ENCODE results near the gene CIDEB. TPM values are rescaled to one million over a fixed set of nuclear protein-coding genes. Genes with fewer than 3 reads are reported as not detected.
A peak's percentile ranks its signal among the peaks of the same experiment; 100 is the strongest.

CIDEB gene
- total RNA-seq, 1 experiment from 2014 or later = not detected

DNA sequence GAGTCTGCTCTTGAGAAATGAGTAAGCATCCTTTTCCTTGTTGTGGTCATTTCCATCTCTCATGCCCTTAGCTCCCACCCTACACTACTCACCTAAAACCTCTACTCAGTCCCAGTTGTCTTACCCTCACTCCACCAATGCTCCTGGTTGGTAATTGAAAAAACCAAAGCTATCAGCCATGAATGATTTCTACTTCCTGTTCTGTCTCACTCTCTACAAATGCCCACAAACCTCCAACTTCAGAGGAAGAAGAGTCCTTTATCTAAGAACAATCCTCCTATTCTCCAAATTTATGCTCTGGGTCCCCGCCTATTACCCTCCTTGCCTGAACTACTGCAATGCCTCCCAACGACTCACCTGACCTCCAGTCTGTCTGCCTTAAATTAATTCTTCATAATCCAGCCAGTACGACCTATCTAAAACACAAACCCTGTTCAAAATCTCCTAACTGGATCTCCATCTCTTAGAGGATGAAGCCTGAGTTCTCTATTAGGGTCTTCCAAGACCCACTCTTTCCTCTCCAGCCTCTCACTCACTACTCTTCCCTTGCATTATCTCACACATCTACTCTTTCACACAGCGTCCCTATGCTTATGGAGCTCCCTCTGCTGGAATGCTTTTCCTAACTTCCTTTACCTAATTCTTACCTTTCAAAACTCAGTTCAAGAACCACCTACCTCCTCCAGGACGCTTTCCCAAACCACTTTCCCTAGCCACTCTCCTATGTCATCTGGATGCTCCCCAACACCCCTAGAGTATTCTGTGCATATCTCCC, 10.4 kb downstream of the CIDEB start:
- Histone ChIP-seq H3K27me3 (ENCODE audit: insufficient read depth, low read depth) (no peaks in the 10 kb centered on the region), H3K4me3 (no peak overlapping the region), H3K79me2 (ENCODE audit: low read depth) (peaks cover 28% of the 10 kb centered on the region), H3K36me3 (ENCODE audit: low read depth) (no peaks in the 10 kb centered on the region), H3K4me1 (replicated peaks; ENCODE audit: insufficient read depth) (peaks cover 16% of the 10 kb centered on the region), H3K4me2 (no peak overlapping the region), H4K20me1 (ENCODE audit: insufficient read depth) (no peaks in the 10 kb centered on the region), H3K9me2 (ENCODE audit: insufficient read depth) (no peaks in the 10 kb centered on the region), H2AFZ (no peak overlapping the region), H3K9me3 (ENCODE audit: insufficient read depth, low read depth) (no peaks in the 10 kb centered on the region), H3K27ac (no peak overlapping the region), H3F3A (ENCODE audit: insufficient read depth, low read depth) (no peaks in the 10 kb centered on the region)
- DNase-seq = no peak
- intact Hi-C loops (cut with micrococcal nuclease; ENCODE audit: unreplicated experiment) = loop anchor here (1.0 kb wide), 1 partner anchor 239 kb away; no protein-coding TSS in a partner anchor
- CTCF ChIA-PET = interaction anchor here (0.6 to 1.9 kb wide), 2 partner anchors 55 to 82 kb away, joined by 3 to 16 read pairs; partner anchors contain the start of genes MDP1 and TINF2
- TF ChIP-seq EZH2 (IDR thresholded peaks at IDR 0.05; ENCODE audit: low read depth) = no peak
- TF ChIP-seq, protein P1, sequence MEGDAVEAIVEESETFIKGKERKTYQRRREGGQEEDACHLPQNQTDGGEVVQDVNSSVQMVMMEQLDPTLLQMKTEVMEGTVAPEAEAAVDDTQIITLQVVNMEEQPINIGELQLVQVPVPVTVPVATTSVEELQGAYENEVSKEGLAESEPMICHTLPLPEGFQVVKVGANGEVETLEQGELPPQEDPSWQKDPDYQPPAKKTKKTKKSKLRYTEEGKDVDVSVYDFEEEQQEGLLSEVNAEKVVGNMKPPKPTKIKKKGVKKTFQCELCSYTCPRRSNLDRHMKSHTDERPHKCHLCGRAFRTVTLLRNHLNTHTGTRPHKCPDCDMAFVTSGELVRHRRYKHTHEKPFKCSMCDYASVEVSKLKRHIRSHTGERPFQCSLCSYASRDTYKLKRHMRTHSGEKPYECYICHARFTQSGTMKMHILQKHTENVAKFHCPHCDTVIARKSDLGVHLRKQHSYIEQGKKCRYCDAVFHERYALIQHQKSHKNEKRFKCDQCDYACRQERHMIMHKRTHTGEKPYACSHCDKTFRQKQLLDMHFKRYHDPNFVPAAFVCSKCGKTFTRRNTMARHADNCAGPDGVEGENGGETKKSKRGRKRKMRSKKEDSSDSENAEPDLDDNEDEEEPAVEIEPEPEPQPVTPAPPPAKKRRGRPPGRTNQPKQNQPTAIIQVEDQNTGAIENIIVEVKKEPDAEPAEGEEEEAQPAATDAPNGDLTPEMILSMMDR (conservative IDR thresholded peaks at IDR 0.05) = peak; percentile 51
- BruUV-seq (replicated peaks) = no TSS peak
- POLR2A ChIA-PET (ENCODE audit: unreplicated experiment) = interaction anchor here (0.6 kb wide), 2 partner anchors 53 to 54 kb away, joined by 8 to 15 read pairs; no protein-coding TSS in a partner anchor

DNA sequence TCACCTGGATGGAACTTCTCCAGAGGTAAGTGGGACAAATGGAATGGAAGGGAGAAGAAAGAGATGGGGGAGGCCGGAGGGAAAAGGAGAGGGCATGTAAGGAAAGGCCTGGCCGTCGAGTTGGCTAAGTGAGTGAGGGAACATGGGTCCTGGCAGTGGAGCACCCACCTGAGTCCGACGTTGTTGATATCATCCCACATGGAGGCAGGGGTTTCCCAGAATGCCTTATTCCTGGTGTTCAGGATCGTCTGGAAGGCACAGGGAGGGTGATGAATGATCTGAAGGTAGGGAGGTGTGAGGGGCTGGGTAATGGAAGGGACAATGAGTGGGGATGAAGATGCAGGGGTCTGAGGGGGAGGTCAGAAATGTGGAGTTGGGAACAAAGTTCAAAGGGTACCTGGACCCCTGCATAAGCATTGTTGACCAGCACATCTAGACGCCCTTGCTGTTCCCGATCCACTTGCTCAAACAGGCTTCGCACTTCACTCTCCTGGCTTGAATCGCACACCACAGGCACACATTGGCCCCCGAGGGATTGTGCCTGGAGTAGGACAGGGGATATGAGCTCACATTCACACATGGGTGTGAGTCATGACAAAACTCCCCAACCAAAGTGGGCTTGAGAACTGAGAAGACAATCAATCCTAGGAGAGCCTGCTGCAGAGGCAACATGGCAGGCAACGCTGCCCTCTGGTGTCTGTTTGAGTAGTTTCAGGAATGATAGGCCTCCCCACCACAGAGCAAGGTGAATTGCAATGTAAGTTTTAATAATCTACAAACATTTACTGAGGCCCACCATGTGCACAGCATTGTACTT, 11.2 kb downstream of the CIDEB start:
- peak; percentile 43 to 58 for DNase-seq
- no peaks in the 10 kb centered on the region for H3K9me2 ChIP-seq (ENCODE audit: insufficient read depth)

DNA sequence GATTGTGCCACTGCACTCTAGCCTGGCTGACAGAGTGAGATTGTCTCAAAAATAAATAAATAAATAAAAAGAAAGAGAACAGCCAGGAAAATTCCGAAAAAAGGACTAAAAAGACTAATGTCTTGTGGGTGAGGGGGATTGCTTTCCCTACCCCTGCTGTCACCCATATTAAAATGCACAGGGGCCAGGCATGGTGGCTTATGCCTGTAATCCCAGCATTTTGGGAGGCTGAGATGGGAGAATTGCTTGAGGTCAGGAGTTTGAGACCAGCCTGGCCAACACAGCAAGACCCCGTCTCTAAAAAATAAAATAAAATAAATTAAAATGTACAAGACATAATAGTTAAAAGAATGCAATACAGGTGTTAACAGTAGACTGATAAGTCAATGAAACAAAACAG, 14.3 kb downstream of the CIDEB start:
- H3K4me1 ChIP-seq (replicated peaks; ENCODE audit: insufficient read depth) = peaks cover 4% of the 10 kb centered on the region
- no TSS peak for BruUV-seq (replicated peaks)
- POLR2A ChIA-PET (ENCODE audit: unreplicated experiment) = no interaction called here
- intact Hi-C loops (cut with micrococcal nuclease; ENCODE audit: unreplicated experiment) = no loop called here
- H3K9me3 ChIP-seq (ENCODE audit: insufficient read depth, low read depth) = no peaks in the 10 kb centered on the region
- no peak overlapping the region for H3K4me3 ChIP-seq
- no peak overlapping the region for H3K4me2 ChIP-seq
- H3K27ac ChIP-seq = no peak overlapping the region
- TF ChIP-seq EZH2 (IDR thresholded peaks at IDR 0.05; ENCODE audit: low read depth) = no peak
- TF ChIP-seq, protein P1 (conservative IDR thresholded peaks at IDR 0.05) = no peak
- CTCF ChIA-PET = no interaction called here
- peaks cover 3% of the 10 kb centered on the region; the same call in 1 of the 2 replicates for H3K79me2 ChIP-seq (ENCODE audit: low read depth)
- H3K27me3 ChIP-seq (ENCODE audit: insufficient read depth, low read depth) = no peaks in the 10 kb centered on the region
- no peaks in the 10 kb centered on the region for H3K9me2 ChIP-seq (ENCODE audit: insufficient read depth)
- no peak overlapping the region for H2AFZ ChIP-seq
- H3F3A ChIP-seq (ENCODE audit: insufficient read depth, low read depth) = no peaks in the 10 kb centered on the region
- H4K20me1 ChIP-seq (ENCODE audit: insufficient read depth) = no peaks in the 10 kb centered on the region
- no peak for DNase-seq
- H3K36me3 ChIP-seq (ENCODE audit: low read depth) = no peaks in the 10 kb centered on the region

More for the DNA sequence above, 11.2 kb downstream of the CIDEB start:
- Histone ChIP-seq H4K20me1 (ENCODE audit: insufficient read depth) (no peaks in the 10 kb centered on the region), H3K4me3 (no peak overlapping the region), H3K9me3 (ENCODE audit: insufficient read depth, low read depth) (no peaks in the 10 kb centered on the region), H3K4me2 (no peak overlapping the region), H3K4me1 (replicated peaks; ENCODE audit: insufficient read depth) (peaks cover 16% of the 10 kb centered on the region), H3K27me3 (ENCODE audit: insufficient read depth, low read depth) (no peaks in the 10 kb centered on the region), H3K79me2 (ENCODE audit: low read depth) (peaks cover 27% of the 10 kb centered on the region), H3K27ac (no peak overlapping the region), H3K36me3 (ENCODE audit: low read depth) (no peaks in the 10 kb centered on the region), H3F3A (ENCODE audit: insufficient read depth, low read depth) (no peaks in the 10 kb centered on the region), H2AFZ (no peak overlapping the region)
- intact Hi-C loops (cut with micrococcal nuclease; ENCODE audit: unreplicated experiment) = loop anchor here (1.0 kb wide), 2 partner anchors 53 to 238 kb away; no protein-coding TSS in a partner anchor
- ChIA-PET POLR2A (ENCODE audit: unreplicated experiment) (interaction anchor here (0.6 kb wide), 1 partner anchor 238 kb away, joined by 3 read pairs; no protein-coding TSS in a partner anchor), CTCF (interaction anchor here (0.6 to 1.9 kb wide), 2 partner anchors 54 to 81 kb away, joined by 3 to 16 read pairs; partner anchors contain the start of genes MDP1 and TINF2)
- no TSS peak for BruUV-seq (replicated peaks)
- no peak for TF ChIP-seq EZH2 (IDR thresholded peaks at IDR 0.05; ENCODE audit: low read depth)
- TF ChIP-seq, protein P1 (conservative IDR thresholded peaks at IDR 0.05) = peak; percentile 73

Measured in PC-9 (cell line).